Subcutaneous abdominal adipose tissue (tissue), 5 donors: ENCODE results near the gene BCAT1.

ENCODE experiments used
- H3K27ac ChIP-seq: one replicate; pipeline ENCODE4 v1.7.0; 2013; ENCODE audit warnings: low read depth, mild to moderate bottlenecking, inconsistent platforms, low read length, moderate library complexity
- H3K27me3 ChIP-seq, 5 donors: one replicate each; pipeline ENCODE4 v1.7.0; 2013; ENCODE audit warnings: low read length in 5 of 5, inconsistent platforms in 1 of 5; ENCODE audit not compliant: control insufficient read depth in 5 of 5, insufficient read depth in 4 of 5
- H3K36me3 ChIP-seq, 5 donors: one replicate each; pipeline ENCODE4 v1.7.0; 2013; ENCODE audit warnings: low read length in 5 of 5; ENCODE audit not compliant: control insufficient read depth in 5 of 5, insufficient read depth in 5 of 5
- H3K4me1 ChIP-seq, 5 donors: one replicate each; pipeline ENCODE4 v1.7.0; 2013; ENCODE audit warnings: low read length in 5 of 5, mild to moderate bottlenecking in 3 of 5, moderate library complexity in 1 of 5; ENCODE audit not compliant: control insufficient read depth in 5 of 5, insufficient read depth in 5 of 5
- H3K4me3 ChIP-seq, 5 donors: one replicate each; pipeline ENCODE4 v1.7.0; 2013; ENCODE audit warnings: low read length in 5 of 5, low read depth in 1 of 5
- H3K9ac ChIP-seq, 5 donors: one replicate each; pipeline ENCODE4 v1.7.0; 2013; ENCODE audit warnings: low read length in 5 of 5, mild to moderate bottlenecking in 4 of 5, moderate library complexity in 3 of 5
- H3K9me3 ChIP-seq, 5 donors: one replicate each; pipeline ENCODE4 v1.7.0; 2013; ENCODE audit warnings: low read length in 5 of 5; ENCODE audit not compliant: control insufficient read depth in 5 of 5
- donor health status: healthy.
- donor health status: healthy.
- donor health status: healthy.
- donor health status: healthy.
- donor health status: healthy.

Gene BCAT1

DNA sequence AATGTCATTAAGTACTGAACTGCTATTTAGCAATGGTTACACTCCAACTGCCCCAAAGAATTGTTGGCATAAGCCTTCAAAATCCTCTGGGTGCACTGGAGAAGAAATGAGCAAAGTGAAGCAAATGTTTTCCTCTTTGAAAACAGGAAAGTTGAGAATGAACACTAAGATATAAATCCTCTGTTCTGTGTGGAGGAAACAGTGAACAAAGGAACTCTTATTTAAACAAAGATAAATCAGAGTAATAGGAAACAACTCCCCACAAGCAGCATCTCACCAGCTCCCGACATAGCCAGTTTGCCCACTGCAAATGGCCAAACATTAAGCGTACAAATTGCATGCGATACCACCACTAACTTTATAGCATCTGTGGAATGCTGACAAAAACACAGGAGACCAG, 54.0 kb downstream of the BCAT1 start:
- H3K9ac ChIP-seq, result no peak overlapping the region
- no peak overlapping the region for H3K27ac ChIP-seq
- no peak overlapping the region for H3K4me3 ChIP-seq
- peaks cover 0 to 16% (median 1%) of the 10 kb centered on the region in 5 donors for H3K4me1 ChIP-seq
- H3K27me3 ChIP-seq, result no peaks in the 10 kb centered on the region
- H3K36me3 ChIP-seq, result no peaks in the 10 kb centered on the region
- H3K9me3 ChIP-seq, result no peaks in the 10 kb centered on the region

DNA sequence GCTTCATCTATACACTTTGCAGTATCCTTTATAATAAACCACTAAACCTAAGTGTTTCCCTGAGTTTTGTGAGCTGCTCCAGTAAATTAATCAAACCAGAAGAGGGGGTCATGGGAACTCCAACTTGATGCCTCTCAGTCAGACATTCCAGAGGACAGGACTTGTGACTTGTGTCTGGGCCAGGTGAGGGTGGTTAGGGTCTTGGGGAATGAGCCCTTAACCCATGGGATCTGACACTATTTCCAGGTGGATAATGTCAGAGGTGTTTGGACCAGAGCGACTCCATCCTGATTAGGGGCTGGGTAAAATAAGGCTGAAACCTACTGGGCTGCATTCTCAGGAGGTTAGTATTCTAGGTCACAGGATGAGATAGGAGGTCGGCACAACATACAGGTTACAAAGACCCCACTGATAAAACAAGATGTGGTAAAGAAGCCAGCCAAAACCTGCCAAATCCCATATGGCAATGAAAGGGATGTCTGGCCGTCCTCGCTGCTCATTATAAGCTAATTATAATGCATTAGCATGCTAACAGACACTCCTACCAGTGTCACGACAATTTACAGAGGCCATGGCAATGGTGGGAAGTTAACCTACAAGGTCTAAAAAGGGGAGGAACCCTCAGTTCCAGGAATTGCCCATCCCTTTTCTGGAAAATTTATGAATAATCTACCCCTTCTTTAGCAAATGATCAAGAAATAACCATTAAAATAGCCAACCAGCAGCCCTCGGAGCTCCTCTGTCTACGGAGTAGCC, 58.7 kb downstream of the BCAT1 start:
- Histone ChIP-seq H3K9me3 (no peaks in the 10 kb centered on the region), H3K4me3 (no peak overlapping the region), H3K36me3 (no peaks in the 10 kb centered on the region), H3K4me1 (peaks cover 0 to 7% (median 0%) of the 10 kb centered on the region in 5 donors), H3K9ac (no peak overlapping the region), H3K27me3 (no peaks in the 10 kb centered on the region), H3K27ac (no peak overlapping the region)

DNA sequence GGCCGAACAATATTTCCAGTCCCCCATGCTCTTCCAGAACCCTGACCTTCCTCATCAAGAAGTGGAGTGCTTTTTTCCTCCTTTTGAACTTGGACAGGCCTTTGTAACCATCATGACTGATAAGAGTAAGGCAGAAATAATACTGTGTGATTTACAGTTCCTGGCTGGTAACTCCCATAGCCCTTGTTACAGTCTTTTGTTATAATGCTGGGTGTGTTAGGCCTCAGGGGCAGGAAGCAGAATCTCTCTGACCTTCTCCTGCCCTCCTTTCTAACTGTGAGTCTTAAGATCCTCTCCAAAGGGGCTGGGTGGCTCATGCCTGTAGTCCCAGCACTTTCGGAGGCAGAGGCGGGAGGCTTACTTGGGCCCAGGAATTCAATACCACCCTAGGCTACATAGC, 59.5 kb downstream of the BCAT1 start:
- Histone ChIP-seq H3K4me3 (no peak overlapping the region), H3K9me3 (no peaks in the 10 kb centered on the region), H3K27me3 (no peaks in the 10 kb centered on the region), H3K4me1 (no peaks in the 10 kb centered on the region), H3K27ac (no peak overlapping the region), H3K9ac (no peak overlapping the region), H3K36me3 (no peaks in the 10 kb centered on the region)

DNA sequence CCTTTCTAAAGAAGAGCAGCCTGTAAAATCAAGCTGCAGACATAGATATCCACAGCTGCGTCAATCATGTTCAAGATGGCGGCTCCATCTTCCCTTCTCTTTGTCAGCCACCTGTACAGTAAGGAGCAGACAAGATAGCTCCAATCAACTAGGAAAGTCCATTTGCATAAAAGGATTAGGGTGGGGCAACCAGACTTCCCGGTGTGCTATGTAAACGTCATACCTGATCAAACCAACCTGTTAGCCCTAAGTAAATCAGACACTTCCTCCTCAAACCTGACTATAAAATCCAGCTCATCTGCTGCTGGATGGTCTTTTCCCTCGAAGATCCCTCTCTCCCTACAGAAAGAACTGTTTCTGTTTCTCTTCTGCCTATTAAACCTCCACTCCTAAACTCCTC, 60.1 kb downstream of the BCAT1 start:
- H3K27ac ChIP-seq, result no peak overlapping the region
- no peaks in the 10 kb centered on the region for H3K9me3 ChIP-seq
- no peaks in the 10 kb centered on the region for H3K27me3 ChIP-seq
- no peak overlapping the region for H3K4me3 ChIP-seq
- H3K9ac ChIP-seq, result no peak overlapping the region
- peaks cover 0 to under 1% (median 0%) of the 10 kb centered on the region in 5 donors for H3K36me3 ChIP-seq
- no peaks in the 10 kb centered on the region for H3K4me1 ChIP-seq

DNA sequence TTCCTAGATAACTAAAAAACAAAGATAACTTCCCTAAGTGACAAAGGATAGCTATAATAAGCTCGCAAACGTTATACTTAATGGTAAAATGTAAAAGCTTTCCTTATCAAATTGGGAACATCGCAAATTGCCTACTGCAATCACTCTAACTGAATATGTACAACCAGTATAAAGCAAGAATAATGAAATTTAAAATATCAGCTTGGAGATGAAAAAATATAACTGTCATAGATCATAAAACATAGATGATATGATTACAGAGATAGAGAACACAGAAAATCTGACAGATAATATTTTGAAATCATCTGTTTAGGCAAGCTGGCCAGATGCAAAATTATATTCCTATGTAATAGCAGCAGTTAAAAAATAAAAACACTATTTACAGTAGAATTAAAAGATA, 64.0 kb downstream of the BCAT1 start:
- no peaks in the 10 kb centered on the region for H3K27me3 ChIP-seq
- no peak overlapping the region for H3K27ac ChIP-seq
- no peak overlapping the region for H3K9ac ChIP-seq
- no peak overlapping the region for H3K4me3 ChIP-seq
- no peaks in the 10 kb centered on the region for H3K9me3 ChIP-seq
- peaks cover 0 to 3% (median 0%) of the 10 kb centered on the region in 5 donors for H3K36me3 ChIP-seq
- no peaks in the 10 kb centered on the region for H3K4me1 ChIP-seq

DNA sequence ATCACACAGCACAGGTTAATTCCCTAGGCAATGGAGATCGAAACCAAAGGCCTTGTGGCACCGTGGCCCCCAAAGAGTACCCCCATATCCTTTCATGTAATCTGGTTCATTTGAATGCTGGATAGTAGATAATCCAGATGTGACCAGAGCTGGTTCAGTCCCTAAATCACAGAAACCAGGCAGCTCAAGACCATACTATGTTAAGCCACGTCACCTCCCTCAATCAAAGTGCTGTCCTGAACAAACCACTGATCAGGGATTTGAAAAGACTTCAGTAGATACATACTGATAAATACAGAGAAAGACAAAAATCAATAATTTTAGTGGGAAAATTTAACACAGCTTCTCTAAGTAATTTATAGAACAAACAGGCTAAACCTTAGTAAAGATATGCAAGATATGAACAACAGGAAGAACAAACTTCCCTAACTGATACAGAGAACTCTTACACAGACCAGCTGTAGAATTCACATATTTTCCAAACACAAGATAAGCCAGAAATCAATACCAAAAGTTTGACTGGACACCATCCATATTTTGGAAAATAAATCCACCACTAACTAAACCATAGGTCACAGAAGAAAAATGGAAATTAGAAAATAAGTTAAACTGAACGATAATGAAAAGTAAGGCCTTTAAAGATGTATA, 67.1 kb downstream of the BCAT1 start:
- Histone ChIP-seq H3K27me3 (no peaks in the 10 kb centered on the region), H3K4me1 (no peaks in the 10 kb centered on the region), H3K9me3 (no peaks in the 10 kb centered on the region)

DNA sequence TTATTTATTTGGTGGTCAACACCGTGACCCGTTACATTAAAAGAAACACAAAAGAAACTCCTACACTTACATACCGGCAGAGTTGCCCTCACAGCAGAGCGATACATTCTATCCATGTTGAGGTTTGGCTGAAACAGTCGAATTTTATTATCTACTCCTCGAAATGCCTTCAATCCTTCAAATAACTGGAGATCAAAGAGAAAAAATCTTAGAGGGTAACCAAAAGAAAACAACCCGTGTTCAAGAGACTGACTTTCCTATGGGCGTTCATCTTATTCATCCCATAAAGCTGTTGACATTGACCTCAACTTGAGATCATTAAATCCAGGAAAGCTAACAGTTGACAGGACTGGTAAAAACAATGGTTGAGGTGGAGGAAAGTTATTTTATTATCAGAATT, 67.7 kb downstream of the BCAT1 start:
- no peaks in the 10 kb centered on the region for H3K9me3 ChIP-seq
- H3K4me1 ChIP-seq, result no peaks in the 10 kb centered on the region
- H3K36me3 ChIP-seq, result peaks cover 0 to 8% (median 0%) of the 10 kb centered on the region in 5 donors
- H3K4me3 ChIP-seq, result no peak overlapping the region
- H3K27ac ChIP-seq, result no peak overlapping the region
- H3K27me3 ChIP-seq, result no peaks in the 10 kb centered on the region
- H3K9ac ChIP-seq, result no peak overlapping the region

More for the DNA sequence above, 67.1 kb downstream of the BCAT1 start:
- no peak overlapping the region for H3K4me3 ChIP-seq
- H3K36me3 ChIP-seq, result peaks cover 0 to 8% (median 0%) of the 10 kb centered on the region in 5 donors
- no peak overlapping the region for H3K9ac ChIP-seq
- no peak overlapping the region for H3K27ac ChIP-seq

DNA sequence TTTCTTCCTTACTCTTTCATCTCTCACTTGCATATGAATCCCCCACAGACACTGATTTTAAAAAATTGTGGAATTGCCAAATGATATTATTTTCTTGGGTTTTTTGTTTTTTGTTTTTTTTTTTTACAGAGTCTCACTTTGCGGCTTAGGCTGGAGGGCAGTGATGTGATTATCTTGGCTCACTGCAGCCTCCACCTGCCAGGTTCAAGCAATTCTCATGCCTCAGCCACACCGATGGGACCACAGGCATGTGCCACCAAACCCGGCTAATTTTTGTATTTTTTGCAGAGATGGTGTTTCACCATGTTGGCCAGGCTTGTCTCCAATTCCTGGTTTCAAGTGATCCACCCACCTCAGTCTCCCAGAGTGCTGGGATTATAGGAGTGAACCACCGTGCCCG, 68.2 kb downstream of the BCAT1 start:
- Histone ChIP-seq H3K36me3 (peaks cover 0 to 8% (median 0%) of the 10 kb centered on the region in 5 donors), H3K9me3 (no peaks in the 10 kb centered on the region), H3K4me1 (no peaks in the 10 kb centered on the region), H3K9ac (no peak overlapping the region), H3K27ac (no peak overlapping the region), H3K27me3 (no peaks in the 10 kb centered on the region), H3K4me3 (no peak overlapping the region)

DNA sequence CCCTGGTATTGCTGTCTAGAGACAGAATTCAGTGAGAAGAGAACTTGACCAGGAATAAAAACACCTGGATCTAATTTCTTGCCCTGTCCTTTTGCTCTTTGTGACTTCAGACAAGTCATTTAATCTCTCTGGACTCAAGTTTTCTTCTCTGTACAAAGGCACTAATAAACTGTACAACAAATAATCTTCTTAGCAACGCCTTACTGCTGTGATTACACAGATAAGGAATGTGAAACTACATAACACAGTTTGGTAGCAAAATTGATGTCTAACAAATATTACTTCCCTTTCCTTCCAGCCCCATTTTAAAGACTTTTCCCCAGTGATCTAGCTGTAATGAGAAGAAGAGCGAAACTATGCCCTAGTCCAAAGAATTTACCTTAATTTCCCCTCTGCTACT, 69.3 kb downstream of the BCAT1 start:
- Histone ChIP-seq H3K4me3 (no peak overlapping the region), H3K9ac (no peak overlapping the region), H3K9me3 (no peaks in the 10 kb centered on the region), H3K27ac (no peak overlapping the region), H3K4me1 (no peaks in the 10 kb centered on the region), H3K27me3 (no peaks in the 10 kb centered on the region), H3K36me3 (peaks cover 0 to 8% (median 0%) of the 10 kb centered on the region in 5 donors)

DNA sequence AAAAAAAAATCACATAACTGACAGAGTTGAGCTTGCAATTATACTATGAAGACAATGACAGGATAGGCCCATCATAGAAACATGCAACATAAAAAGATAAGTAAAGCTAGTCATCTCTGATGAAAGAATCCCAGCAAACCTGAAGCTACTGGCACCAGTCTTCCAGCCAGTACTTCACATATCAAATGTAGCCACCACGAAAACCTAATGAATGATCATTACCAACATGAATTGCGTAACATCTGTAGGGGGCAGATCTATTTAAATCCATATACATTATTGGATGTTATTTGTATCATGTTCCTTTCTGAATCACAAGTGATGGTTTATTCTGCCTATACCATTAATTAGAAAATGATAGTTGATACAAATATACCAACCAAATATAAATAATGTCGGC, 73.9 kb downstream of the BCAT1 start:
- no peak overlapping the region for H3K4me3 ChIP-seq
- H3K36me3 ChIP-seq, result peaks cover 0 to 5% (median 0%) of the 10 kb centered on the region in 5 donors
- H3K9me3 ChIP-seq, result no peaks in the 10 kb centered on the region
- no peaks in the 10 kb centered on the region for H3K4me1 ChIP-seq
- no peak overlapping the region for H3K9ac ChIP-seq
- no peak overlapping the region for H3K27ac ChIP-seq
- no peaks in the 10 kb centered on the region for H3K27me3 ChIP-seq
